H1 (cell line): ENCODE results near the gene TDO2.

ENCODE experiments used
- EZH2 ChIP-seq: fragments of 200-600 bp; sonication (generic); IDR thresholded peaks from 2 replicates; pipeline ENCODE4 v1.7.1; 2012; ENCODE audit warnings: low read depth, mild to moderate bottlenecking, moderate library complexity, low read length, inconsistent platforms; ENCODE audit not compliant: severe bottlenecking
- MAFK ChIP-seq: IDR thresholded peaks from 2 replicates; pipeline ENCODE4 v1.6.1; 2012; ENCODE audit warnings: low read depth, mild to moderate bottlenecking, improper control_type of control experiment, low read length
- POLR2AphosphoS5 ChIP-seq: IDR thresholded peaks from 2 replicates; pipeline ENCODE4 v1.6.1; 2011; ENCODE audit warnings: low read depth, low read length

DNA sequence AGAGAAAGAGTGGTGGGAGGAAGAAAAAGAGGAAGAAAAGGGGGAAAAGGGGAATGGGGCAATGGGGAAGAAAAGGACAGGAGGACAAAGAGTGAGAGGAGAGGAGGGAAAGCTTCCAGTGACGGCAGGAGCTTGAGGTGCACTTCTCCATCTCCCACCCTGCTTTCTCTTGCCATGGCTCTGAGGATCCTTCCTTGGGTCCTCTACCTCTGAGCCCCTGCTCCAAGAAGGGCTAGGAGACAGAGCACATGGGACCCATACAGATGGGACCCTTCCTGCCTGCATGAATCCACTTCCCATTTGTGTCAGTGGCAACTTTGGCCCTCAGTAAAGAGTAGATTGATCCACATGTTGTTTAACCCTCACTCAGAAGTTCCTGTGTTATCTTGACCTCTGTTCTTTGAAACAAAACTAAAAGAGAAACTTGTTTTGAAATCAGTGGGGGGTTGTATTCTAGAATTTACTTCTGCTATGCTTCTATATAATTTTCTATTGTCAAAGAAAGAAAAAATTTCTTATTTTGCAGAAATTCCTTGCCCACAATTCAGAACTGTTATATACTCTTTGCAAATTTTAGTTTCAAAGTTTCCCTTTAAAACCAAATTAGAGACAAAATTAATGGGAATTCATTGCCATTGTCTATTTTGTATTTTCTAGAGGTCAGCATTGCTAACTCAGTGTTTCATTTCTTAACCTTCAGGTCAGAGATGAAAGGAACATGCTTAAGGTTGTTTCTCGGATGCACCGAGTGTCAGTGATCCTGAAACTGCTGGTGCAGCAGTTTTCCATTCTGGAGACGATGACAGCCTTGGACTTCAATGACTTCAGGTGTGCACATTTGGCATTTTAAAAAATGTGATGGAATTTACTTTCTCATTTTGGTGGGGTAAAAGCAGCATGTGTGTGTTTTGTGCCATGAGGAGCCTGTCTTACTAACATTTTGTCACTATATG is 5.0 kb downstream of the TDO2 start:
- TF ChIP-seq POLR2AphosphoS5 (no peak), EZH2 (no peak), MAFK (no peak)
